Ovary (tissue), 3 donors: ENCODE results near the gene CPT1B.

ENCODE experiments used
- CTCF ChIP-seq, 3 donors: fragments of 450-650 bp in 2 of 3; fragments of 200-600 bp in 1 of 3; IDR thresholded peaks; one replicate each; pipeline versions ENCODE4 v1.5.1 to v1.8.0; 2016 to 2022; ENCODE audit warnings: antibody characterized with exemption in 3 of 3, mild to moderate bottlenecking in 1 of 3
- EP300 ChIP-seq: sonication (generic); formaldehyde crosslinking; IDR thresholded peaks from one replicate; pipeline ENCODE4 v1.6.1; 2017; ENCODE audit warnings: antibody characterized with exemption
- POLR2A ChIP-seq: fragments of 450-650 bp; IDR thresholded peaks from one replicate; pipeline ENCODE4 v1.6.1; 2017; ENCODE audit warnings: antibody characterized with exemption, mild to moderate bottlenecking, moderate library complexity
- donor health status: DM: no; HTN: no; CAD: no.

GRCh38 chr22:50601669-50602337 is 23.6 kb upstream of the CPT1B start:
- TF ChIP-seq CTCF (IDR thresholded peaks at IDR 0.05) (no peak), POLR2A (no peak), EP300 (no peak)
